ENCODE results near the gene PTPRT.

DNA sequence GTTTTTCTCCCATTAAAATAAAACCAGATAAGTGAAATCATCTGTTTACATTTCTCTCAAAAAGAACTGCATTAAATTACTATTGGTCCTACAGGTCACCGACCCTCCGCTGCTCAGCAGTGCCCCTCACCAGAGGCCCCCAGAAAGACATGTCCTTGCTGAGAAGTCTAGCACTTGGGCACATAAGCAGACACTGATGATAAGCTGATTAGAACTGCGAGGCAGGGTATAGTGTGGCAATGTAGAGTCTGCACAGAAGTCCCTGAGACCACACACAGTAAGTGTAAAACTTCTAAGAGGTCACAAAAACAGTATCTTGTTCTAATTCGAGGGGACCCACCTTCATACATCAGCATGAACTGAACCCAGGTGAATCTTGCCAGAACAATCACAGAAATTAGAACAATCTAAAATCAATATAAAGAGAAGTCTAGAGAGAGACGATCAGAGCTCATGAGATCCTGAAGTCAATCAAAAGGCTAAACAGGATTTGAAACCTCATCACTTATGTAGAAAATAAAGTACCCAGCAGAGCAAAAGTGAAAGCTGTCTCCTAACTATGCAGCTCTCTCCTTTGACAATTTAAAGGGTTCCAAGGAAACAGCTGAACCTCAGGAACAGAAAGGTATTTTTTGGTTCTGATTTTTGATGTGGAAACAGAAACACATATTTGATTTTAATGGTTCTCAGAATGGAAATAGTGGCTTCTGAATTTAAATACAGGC lies 182.9 kb downstream of the PTPRT start:
- TF ChIP-seq JUNB (IDR thresholded peaks at IDR 0.05) (no peak), YY1 (IDR thresholded peaks at IDR 0.05; ENCODE audit: low read depth, low read length) (no peak), CBX5 (IDR thresholded peaks at IDR 0.05; ENCODE audit: low read depth) (no peak), NR2C2 (IDR thresholded peaks at IDR 0.05; ENCODE audit: borderline replicate concordance, control insufficient read depth, insufficient read length, low read depth) (no peak), SP1 (IDR thresholded peaks at IDR 0.05; ENCODE audit: low read depth, low read length) (no peak), CREB1 (IDR thresholded peaks at IDR 0.05; ENCODE audit: low read depth) (no peak), POLR2AphosphoS5 (IDR thresholded peaks at IDR 0.05; ENCODE audit: low read length) (no peak), RAD21 (IDR thresholded peaks at IDR 0.05; ENCODE audit: insufficient read depth, low read depth, low read length) (no peak), ZNF274 (IDR thresholded peaks at IDR 0.05; ENCODE audit: insufficient read depth, insufficient read length) (no peak)
- TF ChIP-seq, protein P1, sequence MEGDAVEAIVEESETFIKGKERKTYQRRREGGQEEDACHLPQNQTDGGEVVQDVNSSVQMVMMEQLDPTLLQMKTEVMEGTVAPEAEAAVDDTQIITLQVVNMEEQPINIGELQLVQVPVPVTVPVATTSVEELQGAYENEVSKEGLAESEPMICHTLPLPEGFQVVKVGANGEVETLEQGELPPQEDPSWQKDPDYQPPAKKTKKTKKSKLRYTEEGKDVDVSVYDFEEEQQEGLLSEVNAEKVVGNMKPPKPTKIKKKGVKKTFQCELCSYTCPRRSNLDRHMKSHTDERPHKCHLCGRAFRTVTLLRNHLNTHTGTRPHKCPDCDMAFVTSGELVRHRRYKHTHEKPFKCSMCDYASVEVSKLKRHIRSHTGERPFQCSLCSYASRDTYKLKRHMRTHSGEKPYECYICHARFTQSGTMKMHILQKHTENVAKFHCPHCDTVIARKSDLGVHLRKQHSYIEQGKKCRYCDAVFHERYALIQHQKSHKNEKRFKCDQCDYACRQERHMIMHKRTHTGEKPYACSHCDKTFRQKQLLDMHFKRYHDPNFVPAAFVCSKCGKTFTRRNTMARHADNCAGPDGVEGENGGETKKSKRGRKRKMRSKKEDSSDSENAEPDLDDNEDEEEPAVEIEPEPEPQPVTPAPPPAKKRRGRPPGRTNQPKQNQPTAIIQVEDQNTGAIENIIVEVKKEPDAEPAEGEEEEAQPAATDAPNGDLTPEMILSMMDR (IDR thresholded peaks at IDR 0.05 in 2 of 3, conservative IDR thresholded peaks at IDR 0.05 in 1 of 3; ENCODE audit: control insufficient read depth in 2 of 3, extremely low read depth in 1 of 3, insufficient read depth in 1 of 3, low read depth in 3 of 3, low read length in 3 of 3), result no peak
- TF ChIP-seq, protein P2, sequence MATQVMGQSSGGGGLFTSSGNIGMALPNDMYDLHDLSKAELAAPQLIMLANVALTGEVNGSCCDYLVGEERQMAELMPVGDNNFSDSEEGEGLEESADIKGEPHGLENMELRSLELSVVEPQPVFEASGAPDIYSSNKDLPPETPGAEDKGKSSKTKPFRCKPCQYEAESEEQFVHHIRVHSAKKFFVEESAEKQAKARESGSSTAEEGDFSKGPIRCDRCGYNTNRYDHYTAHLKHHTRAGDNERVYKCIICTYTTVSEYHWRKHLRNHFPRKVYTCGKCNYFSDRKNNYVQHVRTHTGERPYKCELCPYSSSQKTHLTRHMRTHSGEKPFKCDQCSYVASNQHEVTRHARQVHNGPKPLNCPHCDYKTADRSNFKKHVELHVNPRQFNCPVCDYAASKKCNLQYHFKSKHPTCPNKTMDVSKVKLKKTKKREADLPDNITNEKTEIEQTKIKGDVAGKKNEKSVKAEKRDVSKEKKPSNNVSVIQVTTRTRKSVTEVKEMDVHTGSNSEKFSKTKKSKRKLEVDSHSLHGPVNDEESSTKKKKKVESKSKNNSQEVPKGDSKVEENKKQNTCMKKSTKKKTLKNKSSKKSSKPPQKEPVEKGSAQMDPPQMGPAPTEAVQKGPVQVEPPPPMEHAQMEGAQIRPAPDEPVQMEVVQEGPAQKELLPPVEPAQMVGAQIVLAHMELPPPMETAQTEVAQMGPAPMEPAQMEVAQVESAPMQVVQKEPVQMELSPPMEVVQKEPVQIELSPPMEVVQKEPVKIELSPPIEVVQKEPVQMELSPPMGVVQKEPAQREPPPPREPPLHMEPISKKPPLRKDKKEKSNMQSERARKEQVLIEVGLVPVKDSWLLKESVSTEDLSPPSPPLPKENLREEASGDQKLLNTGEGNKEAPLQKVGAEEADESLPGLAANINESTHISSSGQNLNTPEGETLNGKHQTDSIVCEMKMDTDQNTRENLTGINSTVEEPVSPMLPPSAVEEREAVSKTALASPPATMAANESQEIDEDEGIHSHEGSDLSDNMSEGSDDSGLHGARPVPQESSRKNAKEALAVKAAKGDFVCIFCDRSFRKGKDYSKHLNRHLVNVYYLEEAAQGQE (IDR thresholded peaks at IDR 0.05; ENCODE audit: low read depth, low read length), result no peak
